DND-41 (cell line): ENCODE results near the gene LMF1.

ENCODE experiments used
- EZH2 ChIP-seq: IDR thresholded peaks from 3 replicates; pipeline ENCODE4 v1.6.1; 2012; ENCODE audit warnings: borderline replicate concordance, low read depth, mild to moderate bottlenecking, moderate library complexity, low read length, inconsistent platforms; ENCODE audit not compliant: severe bottlenecking
- TF ChIP-seq, protein P1 (sequence below): IDR thresholded peaks from 2 replicates; pipeline ENCODE4 v1.5.1; 2012; ENCODE audit warnings: borderline replicate concordance, low read length, moderate library complexity, mild to moderate bottlenecking; ENCODE audit not compliant: poor library complexity, severe bottlenecking; ENCODE audit errors: extremely low read depth

DNA sequence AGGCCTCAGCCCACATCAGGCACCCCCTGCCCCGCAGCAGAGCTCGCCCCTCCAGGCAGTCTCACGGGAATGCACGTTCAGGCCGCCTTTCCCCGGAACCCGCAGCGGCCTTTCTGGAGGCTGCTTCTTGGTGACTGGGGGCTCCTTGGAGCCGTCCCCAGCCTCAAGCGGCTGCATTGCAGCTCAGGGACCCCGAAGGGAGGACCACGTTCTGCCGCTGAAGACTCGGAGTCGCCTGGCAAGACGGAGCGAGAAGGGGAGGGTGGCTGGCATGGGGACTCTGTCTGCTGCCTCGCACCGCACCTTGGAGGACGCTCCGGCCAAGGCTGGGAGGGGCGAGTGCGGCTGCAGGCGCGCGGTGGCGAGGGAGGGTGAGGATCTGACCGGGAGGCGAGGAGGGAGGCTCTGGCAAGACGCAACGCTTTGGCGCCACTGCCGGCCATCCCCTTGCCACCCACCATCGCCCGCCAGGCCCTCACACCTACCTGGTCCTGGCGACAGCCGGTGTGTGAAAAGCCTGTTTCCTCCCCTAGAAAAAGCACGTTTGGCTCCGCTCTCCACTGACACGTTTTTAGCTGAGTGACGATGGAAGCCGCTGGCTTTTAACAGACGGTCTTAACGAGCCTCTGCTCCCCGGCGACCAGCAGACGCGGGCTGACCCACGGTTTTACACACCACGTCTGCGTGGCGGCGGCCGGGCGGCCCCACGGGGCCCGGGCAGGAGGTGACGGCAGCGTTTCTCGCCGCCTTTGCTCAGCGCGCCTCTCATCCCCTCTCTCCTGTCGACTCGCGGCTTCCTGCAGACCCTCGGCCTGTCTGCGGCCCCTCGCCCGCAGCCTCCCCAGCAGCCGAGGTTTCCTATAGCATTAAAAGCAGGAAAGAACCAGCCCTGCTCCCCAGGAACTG lies 153.5 kb downstream of the LMF1 start:
- TF ChIP-seq, protein P1, sequence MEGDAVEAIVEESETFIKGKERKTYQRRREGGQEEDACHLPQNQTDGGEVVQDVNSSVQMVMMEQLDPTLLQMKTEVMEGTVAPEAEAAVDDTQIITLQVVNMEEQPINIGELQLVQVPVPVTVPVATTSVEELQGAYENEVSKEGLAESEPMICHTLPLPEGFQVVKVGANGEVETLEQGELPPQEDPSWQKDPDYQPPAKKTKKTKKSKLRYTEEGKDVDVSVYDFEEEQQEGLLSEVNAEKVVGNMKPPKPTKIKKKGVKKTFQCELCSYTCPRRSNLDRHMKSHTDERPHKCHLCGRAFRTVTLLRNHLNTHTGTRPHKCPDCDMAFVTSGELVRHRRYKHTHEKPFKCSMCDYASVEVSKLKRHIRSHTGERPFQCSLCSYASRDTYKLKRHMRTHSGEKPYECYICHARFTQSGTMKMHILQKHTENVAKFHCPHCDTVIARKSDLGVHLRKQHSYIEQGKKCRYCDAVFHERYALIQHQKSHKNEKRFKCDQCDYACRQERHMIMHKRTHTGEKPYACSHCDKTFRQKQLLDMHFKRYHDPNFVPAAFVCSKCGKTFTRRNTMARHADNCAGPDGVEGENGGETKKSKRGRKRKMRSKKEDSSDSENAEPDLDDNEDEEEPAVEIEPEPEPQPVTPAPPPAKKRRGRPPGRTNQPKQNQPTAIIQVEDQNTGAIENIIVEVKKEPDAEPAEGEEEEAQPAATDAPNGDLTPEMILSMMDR = no peak
- no peak for TF ChIP-seq EZH2
